Stimulated activated CD4-positive, alpha-beta T cell treated with anti-CD3 and anti-CD28 coated beads, Interleukin-2, amount 100 ng/mL, for 48 hours (primary cell): ENCODE data around the gene GLYR1.

ENCODE experiments used
- DNase-seq, 2 donors: peaks; one replicate each; pipeline ENCODE4 v3.0.0-alpha.2; 2020

GLYR1 gene

DNA sequence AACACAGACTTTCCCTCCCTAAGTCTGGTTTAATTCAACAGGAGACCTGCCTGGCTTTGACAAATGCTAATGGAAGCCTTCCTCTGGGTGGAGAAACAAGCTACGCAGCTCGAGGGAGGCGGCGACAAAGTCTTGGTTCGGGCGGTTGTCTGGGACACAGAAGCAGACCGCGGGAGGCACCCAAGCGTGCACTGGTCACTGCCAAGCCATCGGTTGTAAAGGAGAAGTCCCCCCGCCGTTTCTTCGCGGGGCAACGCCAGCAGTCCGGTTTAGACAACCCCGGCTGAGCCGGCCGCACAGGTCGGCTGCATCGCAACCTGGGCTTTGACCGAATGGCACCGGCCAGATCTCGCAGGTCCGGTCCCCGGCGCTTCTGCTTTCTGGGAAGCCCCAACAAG lies 586 bp downstream of the GLYR1 start:
- DNase-seq: peak; percentile 9 to 12

DNA sequence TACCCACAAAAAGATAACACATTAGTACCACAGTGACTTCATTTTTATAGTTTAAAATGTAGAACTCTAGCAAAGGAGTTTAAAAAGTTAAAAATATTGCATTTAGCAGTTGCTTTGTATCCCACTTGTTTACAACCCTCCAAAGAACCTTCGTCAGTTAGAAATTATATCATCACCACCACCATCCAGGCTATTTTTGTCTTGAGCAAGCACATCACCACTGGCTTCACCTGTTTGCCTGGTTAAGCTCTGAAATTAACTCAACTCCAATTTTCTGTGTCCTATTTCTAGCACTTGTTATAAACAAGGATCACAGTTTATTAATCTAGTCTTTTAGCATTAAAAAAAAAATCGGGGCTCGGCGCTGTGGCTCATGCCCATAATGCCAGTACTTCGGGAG lies 6.1 kb downstream of the GLYR1 start:
- DNase-seq: no peak

DNA sequence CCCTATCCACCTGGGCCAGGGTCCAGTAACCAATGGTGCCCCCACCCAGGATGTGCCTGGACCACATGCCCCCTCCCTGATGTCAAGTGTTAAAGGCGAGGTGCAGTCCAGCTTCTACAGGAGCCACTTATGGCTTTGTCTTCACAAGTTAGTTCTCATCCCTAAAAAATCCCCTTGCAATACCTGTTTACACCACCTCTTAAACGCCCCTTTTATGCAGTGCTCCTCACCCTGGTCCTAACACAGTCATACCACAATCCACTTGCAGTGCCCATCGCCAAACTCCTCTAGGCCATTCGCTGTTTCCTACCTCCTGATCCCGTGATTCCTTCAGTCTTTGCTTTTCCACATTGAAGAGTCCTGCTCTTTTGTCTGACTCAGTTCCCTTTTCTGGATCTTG lies 7.1 kb downstream of the GLYR1 start:
- no peak for DNase-seq

GRCh38 chr16:4837733-4838501 lies 9.2 kb downstream of the GLYR1 start:
- DNase-seq: no peak

DNA sequence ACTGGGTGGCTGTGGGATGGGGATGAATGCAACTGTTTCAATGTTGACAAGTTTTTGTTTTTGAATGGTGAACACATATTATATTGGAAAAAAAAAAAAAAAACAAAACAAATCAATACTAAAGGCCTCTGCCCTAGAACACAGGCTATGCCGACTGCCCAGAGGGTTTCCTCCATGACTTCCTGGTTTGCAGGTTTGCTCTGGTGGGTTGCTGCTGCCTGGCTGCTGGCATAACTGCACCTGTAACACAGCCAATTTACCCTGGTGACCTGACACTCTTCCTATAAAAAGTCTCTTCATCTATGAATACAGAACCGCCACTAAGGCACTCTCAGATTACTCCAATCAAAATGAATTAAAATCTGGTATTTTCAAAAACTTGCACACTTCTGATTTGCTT lies 10.4 kb downstream of the GLYR1 start:
- no peak for DNase-seq

DNA sequence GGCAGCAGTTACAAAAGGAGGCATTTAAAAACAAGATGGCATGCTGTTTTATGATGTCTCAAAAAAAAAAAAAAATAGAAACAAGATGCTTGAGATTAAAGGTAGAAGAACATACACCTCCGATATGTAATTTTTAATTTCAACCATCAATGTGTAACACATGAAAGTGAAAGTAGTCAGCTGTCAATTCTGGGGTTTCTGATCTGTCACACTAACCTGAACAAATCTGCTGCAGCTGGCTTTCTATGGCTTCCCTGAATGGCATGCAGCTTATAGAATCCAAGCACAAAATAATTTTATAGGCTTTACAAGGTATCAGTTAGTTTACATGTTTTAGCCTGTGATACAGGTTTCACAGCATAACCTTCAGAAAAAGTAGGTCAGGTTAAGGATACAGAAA lies 13.5 kb downstream of the GLYR1 start:
- no peak for DNase-seq

GRCh38 chr16:4832698-4833343 lies 14.3 kb downstream of the GLYR1 start:
- no peak for DNase-seq

DNA sequence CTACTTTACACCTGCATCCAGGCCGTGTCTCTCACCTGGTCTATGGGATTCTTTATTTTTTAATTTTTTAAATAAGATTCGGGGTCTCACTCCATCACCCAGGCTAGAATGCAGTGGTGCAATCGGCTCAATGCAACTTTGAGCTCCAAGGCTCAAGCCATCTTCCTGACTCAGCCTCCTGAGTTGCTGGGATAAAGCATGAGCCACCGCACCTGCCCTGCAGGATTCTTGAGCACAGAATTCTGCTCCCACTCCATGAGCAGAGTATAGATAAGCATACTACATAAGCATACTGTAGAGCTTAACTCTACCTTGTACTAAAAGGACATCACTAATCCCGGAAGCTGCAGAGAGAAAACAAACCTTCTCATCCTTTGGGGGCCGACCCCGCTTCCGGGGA lies 15.5 kb downstream of the GLYR1 start:
- no peak for DNase-seq

- no peak for DNase-seq
These were observed 16.7 kb downstream of the GLYR1 start for GRCh38 chr16:4830408-4830807.

DNA sequence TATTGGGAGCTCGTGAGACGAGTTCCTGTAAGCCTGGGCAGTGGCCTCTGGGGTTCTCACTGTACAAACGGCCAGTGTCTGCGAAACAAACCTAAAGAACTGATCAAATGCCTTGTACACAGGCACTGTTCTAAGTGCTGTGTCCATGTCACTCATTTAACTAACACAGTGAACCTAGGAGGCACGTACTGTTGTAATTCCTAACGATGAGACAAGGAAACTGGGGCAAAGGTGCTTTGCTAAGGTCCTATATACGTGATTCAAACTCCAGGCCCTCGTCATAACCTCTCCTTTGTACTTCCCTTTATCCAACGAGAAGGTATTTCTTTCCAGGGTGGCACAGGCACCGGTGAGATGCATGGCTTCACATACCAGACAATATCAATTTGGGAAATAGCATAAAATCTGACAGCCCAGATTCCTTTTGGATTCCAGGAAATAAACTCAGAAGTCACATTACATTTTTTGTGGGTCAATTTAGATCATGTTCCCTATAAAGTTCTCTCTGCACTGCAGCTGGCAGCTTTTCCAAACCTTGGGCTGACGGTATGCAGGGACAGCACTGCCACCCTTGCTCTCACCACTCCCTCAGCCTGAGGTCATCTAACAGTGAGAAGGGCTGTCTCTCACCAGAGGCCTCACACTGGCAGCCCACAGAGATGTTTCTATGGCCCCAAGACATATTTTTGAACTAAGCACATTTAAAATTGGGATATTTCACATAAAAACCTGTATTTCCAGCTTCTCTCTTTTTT lies 18.3 kb downstream of the GLYR1 start:
- no peak for DNase-seq

DNA sequence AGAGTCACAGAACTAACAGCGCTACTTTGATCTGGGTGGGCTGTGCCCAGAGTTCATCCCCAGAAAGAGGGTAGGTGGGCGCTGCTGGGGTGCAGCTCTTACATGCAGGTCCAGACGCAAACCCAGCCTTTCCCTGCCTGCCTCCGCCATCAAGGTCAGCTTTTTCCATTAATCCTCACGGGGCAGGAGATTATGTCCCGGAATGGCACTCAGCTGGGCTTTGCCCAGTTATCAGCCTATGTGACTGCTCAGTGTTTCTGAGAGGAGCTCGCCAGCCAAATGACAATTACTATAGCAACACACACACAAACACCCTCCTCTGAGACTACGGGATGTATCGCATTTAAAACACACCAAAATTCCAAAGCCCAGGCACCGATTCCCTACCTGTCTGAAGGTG lies 20.1 kb downstream of the GLYR1 start:
- no peak for DNase-seq

GRCh38 chr16:4826526-4826925 lies 20.6 kb downstream of the GLYR1 start:
- DNase-seq: no peak

DNA sequence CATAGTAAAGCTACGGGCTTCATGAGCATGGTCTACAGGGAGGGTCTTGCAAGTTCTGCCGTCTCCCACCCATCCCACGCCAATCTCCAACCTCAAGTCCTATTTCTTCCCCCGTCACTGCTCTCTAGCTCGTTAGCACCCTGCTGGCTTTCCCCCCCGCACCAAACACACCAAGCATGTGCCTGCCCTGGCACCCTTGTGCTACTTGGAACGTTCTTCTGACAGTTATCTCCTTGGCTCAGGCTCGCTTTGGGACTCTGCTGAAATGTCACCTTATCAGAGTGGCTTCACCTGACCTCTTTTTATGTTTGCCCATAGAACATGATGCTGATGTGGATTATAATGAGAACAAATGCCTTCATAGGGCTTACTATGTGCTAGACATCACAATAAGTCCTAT lies 21.9 kb downstream of the GLYR1 start:
- DNase-seq: no peak

DNA sequence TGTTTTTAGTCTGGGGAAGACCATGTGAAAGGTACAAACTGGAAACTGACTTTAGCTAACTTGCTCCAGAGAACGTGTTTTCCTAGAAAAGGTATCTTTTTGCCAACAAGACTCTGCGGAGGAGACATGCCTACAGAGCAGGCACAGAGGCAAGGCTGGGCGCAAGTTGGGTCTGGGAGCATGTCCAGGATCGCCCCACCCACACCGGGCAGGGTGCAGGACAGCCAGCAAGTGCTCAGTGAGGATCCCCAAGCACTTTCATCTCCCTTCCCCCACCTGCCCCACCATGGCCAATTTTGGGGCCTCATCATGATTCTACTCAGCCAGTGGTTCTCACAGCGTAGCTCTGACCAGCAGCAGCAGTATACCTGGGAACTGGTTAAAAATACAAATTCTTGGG lies 26.4 kb downstream of the GLYR1 start:
- no peak for DNase-seq

- no peak for DNase-seq
These were observed 32.4 kb downstream of the GLYR1 start for GRCh38 chr16:4814542-4815173.

DNA sequence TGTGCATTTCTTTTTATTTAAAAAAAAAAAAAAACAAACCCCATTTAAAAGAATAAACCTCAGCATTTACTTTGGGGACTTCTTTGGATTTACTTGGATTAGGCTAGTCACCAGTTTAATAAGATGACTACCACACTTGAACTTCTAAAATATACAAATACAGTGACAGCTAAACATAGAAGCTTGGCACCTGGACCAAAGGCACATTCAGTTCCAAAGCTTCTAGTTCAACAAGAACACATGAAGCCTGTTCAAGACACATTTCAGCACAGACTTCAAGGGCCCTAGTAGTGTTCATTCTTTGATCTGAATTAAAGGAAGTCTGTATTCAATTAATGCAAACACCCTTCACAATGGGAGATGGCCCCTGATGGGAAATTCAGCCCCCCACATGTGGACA lies 33.0 kb downstream of the GLYR1 start:
- DNase-seq: no peak

GRCh38 chr16:4813251-4814003 lies 33.7 kb downstream of the GLYR1 start:
- DNase-seq: no peak

GRCh38 chr16:4811773-4812172 lies 35.3 kb downstream of the GLYR1 start:
- DNase-seq: no peak

GRCh38 chr16:4811242-4811641 lies 35.8 kb downstream of the GLYR1 start:
- no peak for DNase-seq

DNA sequence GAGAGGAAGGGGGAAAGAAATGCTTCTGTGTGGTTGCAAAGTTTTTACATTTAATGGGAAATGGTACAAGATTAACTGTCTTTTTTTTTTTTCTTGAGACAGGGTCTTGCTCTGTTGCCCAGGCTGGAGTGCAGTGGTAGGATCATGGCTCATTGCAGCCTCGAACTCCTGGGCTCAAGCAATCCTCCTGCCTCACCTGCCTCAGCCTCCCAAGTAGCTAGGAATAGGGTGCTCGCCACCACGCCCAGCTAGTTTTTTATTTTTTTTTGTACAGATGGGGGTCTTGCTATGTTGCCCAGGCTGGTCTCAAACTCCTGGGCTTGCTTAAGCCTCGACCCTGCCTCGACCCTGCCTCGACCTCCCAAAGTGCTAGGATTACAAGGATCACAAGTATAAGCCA lies 40.8 kb downstream of the GLYR1 start:
- no peak for DNase-seq

DNA sequence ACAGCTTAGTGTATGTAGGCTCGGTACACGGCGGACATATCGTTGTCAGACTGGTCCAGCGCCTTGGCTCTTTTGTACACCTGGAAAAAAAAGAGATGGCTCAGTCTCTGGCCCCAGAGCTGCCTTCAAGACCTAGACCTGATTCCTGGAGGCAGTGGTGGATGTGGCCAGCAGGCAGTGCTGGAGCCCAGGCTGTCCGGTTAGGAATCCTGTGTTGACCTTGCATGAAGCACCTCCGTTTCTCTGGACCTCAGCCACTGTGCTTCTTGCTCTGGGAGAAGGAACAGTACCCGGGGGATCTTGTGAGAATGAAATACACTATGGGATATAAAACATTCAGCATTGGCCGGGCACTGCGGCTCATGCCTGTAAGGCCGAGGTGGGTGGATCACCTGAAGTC lies 41.9 kb downstream of the GLYR1 start:
- DNase-seq: no peak

GRCh38 chr16:4803898-4804762 lies 43.0 kb downstream of the GLYR1 start:
- DNase-seq: no peak
